NCI-H345 treated with DMSO at 0.1 percent for 48 hours (cell line): ENCODE results near the gene AXL.

Experiments
- DNase-seq: peaks from one replicate; lab custom pipeline; 2025; ENCODE audit not compliant: unreplicated experiment; lab: John Stamatoyannopoulos, UW

Gene AXL

GRCh38 chr19:41234512-41235168, 15.6 kb downstream of the AXL start:
- no peak for DNase-seq

DNA sequence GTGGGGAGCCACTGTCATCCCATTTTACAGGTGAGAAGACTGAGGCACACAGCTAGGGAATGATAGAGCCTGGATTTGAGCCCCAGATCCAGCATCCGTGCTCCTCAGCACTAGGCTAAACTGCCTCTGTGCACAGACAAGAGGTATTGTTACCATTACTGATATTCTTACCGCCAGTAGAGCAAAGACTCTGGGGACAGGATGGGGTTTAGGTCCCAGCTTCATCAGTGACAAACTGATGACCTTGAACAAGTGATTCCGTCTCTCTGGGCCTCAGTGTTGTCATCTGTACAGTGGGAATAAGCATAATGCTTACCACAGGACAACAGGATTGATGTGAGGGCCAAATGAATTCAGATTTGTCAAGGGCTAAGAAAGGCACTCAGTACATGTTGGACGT, 16.5 kb downstream of the AXL start:
- no peak for DNase-seq

GRCh38 chr19:41238244-41238643, 19.2 kb downstream of the AXL start:
- DNase-seq: no peak

DNA sequence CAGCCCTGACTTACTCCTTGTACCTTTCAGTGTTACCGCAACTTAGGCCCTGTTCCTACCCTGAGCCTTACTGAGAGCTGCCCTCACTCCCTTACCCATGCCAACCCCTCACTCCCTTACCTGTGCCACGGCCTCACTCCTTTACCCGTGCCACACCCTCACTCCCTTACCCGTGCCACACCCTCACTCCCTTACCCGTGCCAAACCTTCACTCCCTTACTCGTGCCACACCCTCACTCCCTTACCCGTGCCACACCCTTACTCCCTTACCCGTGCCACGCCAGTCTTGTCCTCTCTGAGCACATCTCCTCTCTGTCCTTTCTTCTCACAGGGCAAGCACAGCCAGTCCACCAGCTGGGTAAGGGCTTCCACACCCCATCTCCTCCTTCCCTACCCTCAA, 20.3 kb downstream of the AXL start:
- no peak for DNase-seq

GRCh38 chr19:41239961-41240574, 21.0 kb downstream of the AXL start:
- DNase-seq: no peak

DNA sequence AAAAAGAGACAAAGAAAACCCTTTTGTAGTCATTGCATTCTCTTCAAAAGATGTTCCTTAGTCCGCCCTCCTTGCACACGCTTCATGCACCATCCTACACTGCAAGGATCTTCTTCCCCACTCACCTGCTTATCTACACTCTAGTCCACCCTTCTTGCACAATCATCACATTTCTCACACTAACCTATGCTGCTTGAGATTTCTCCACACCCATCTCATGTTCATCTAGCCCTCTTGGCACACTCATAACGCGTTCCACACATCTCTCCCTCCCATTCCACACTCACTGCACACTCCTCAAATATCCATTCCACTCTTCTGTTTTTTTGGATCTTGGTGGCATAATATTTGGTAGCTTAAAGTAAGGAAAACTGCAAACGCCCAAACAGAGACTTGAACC, 22.8 kb downstream of the AXL start:
- no peak for DNase-seq

DNA sequence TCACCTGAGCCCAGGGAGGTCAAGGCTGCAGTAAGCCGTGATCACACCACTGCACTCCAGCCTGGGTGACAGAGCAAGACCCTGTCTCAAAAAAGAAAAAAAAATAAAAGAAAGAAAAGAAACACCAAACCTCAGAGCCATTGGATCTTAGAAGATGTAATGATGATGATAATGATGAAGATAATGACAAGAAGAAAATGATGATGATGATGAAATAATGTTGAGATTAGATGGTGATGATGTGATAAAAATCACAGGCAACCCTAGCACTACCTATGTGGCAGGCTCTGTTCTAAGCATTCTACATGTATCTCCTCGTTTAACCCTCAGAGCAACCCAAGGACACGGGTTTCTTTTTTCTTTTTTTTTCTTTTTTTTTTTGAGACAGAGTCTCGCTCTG, 25.1 kb downstream of the AXL start:
- DNase-seq: no peak

DNA sequence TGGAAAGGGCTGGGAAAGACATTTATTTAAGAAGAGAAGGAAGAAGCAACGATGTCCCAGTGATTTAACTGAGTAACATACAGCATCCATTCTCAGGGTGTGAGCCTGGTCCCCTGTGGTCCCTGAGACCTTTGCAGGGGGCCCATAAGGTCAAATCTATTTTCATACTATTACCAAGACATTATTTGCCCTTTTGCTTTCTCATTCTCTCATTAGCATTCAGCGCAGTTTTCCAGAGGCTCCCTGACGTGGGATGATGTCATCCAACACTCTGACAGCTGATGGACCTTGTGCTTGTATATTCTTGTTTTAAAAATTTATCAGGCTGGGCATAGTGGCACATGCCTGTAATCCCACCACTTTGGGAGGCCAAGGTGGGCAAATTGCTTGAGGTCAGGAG, 26.8 kb downstream of the AXL start:
- no peak for DNase-seq

- no peak for DNase-seq
Measured at GRCh38 chr19:41248895-41249294, 29.9 kb downstream of the AXL start.

DNA sequence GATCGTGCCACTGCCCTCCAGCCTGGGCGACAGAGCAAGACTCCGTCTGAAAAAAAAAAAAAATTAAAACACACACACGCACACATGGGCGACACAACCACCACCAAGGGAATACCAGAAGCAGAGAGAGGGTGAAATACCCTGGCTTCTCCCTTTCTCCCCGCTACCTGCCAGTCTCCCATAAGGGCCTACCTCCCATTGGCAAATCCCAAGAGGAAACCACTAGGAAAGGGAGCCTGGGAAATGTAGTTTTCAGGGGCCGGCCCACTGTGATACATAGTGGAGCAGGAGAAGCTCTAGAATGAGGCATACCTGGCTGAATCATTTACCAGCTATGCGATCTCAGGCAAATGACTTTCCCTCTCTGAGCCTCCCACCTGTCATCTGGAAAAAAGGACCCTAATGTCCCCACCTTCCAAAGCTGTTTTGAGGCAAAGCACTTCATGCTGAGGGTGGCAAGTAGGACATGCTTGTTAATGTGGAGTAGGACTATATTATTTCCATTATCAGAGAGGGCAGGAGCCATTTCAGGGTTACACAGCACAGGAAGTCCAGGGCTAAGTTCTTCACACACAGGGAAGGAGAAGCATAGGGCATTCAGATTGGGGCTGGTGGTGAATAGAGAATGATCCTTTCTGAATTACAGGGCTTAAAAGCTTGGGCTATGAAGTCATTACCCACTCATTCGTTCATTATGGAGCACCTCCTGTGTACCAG, 30.8 kb downstream of the AXL start:
- no peak for DNase-seq

DNA sequence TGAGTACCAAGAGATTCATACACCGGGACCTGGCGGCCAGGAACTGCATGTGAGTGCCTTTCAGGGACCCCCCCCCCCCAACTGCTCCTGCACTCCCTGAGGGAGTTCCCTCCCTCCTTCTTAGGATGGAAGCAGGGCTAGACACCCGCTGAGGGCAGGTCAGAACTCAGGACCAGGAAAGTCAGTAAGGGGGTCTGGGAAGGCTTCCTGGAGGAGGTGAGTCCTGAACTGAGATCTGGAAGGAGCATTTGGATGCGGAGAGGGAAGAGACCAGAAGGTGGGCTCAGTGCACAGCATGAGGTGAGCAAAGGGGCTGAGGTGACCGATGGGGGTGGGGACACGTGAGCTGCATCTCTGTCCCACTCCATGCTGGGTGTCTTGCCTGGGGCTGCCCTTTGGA, 34.6 kb downstream of the AXL start:
- no peak for DNase-seq

DNA sequence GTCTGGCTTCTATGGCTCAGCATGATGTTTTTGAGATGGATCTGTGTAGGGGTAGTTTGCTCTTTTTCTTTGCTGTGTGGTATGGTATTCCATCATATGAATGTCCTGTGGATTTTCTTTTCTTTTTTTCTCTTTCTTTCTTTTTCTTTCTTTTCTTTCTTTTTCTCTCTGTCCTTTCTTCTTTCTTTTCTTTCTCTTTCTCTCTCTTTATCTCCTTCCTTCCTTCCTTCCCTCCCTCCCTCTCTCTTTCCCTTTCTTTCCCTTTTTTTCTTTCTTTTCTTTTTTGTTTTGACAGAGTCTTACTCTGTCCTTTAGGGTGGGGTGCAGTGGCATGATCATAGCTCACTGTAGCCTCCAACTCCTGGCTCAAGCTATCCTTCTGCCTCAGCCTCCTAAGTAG, 36.1 kb downstream of the AXL start:
- no peak for DNase-seq

GRCh38 chr19:41261474-41262190, 42.6 kb downstream of the AXL start:
- no peak for DNase-seq

- peak; percentile 46 for DNase-seq
Measured at GRCh38 chr19:41263042-41263849, 44.2 kb downstream of the AXL start.

DNA sequence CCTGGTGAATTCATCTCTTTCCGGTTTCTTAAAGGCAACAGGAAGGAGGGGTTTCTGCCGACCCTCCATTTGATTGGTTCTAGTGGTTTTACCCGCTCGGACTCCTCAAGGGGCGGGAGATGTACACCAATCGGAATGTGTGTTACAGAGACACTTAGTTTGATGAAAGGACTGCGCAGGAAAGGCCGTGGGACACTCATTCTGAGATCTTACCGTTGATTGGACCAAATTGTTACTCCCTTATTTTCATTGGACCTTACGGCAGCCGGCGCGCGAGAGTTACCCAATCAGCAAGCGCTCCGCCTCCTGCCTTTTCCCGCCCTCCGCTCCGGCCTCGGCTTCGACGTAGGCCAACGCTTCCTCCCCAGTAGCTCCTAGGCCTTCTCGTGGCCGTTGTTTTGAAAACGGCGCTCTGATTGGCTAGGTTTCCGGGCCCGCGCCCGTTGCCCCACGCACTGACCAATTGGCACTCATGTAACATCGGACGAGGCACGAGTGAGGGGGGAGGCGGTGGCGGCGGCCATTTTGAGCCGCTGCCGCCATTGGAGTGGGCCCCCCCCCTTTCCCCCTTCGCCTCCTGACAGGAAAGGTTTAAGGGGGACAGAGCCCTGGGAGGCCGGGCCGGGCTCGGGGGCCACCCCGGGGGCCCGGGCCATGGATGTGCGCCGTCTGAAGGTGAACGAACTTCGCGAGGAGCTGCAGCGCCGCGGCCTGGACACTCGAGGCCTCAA, 45.0 kb downstream of the AXL start, which contains the start of gene HNRNPUL1:
Gene HNRNPUL1, plus strand, starts transcription at position 523 of the 731 bp plus-strand sequence. Its CDS starts 132 bp downstream, at position 655.
- peak; percentile 97 for DNase-seq

DNA sequence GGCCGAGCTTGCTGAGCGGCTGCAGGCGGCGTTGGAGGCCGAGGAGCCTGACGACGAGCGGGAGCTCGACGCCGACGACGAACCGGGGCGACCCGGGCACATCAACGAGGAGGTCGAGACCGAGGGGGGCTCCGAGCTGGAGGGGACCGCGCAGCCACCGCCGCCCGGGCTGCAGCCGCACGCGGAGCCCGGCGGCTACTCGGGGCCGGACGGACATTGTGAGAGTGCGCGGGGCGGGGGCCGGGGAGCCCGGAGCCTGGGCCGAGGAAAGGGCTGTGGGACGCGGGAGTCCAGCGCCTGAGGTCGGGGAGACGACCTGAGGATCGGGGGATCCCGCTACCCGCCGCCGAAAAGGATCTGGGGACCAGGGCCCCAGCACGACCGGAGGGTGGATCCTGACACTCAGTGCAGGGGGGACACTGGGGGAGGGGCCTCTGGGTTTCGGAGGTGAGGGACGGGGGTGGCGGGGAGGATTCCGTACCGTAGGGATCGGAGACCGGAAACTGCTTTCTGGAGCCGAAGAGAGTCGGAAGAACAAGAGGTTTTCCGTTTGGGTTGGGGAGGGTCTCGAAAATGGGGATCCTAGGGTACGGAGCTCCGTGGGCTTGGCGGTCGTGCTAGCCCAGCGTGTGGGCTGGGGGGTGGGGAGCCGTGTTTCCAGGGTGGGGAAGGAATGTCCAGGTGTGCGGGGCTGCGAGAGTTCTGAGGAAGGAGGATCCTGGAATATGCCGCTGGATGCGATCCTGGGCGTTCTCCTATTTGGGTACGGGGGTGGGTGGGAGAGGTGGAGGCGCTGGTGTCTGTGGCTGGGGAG, 45.8 kb downstream of the AXL start:
- DNase-seq: no peak

DNA sequence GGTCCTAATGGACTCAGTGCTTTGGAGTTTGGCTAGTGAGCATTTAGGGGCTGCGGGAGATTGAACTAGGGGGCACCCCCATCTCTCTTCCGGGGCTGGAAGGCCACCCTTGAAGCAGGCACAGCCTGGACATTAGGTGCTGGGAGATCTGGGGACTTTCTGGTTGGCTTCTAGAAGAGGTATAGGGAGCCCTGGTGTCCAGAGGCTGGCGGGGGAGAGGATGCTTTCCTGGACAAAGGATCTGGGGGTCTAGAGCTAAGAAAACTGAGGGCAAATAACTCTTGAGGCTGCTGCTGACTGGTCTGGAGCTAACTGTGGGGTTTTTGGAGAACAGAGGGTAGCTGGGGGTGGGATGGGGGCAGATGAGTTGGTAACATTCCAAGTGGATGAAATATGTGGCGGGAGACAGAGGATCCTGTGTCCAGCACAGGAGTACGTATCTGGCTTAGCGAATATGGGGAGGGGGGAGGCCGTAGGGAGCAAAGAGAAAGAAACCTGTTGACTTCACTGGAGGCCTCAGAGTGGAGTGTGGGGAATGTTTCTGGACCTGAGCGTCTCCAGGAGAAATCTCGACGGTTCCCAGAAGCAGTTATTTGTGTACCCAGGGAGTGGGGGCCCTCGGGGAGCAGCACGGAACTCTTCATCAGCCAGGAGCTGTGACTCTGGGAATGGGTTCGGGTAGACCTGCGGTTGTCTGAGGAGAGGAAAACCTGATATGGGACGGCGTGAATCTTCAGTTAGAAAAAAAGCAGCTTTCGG, 46.6 kb downstream of the AXL start:
- no peak for DNase-seq

DNA sequence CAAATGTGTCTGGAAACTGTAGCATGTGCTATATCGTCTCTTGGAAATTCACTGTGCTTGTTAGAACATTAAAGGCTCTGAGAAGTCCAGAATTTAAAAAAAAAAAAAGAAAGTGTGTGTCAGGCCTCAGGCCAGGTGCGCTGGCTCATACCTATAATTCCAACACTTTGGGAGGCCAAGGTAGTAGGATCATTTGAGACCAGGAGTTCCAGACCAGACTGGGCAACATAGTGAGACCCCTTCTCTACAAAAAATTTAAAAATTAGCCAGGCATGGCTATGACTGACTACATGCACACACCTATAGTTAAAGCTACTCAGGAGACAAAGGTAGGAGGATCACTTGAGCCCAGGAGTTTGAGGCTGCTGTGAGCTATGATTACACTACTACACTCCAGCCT, 50.0 kb downstream of the AXL start:
- no peak for DNase-seq

- no peak for DNase-seq
Measured at GRCh38 chr19:41269571-41269970, 50.5 kb downstream of the AXL start.
